Activated T-helper 9 cell treated with anti-CD3 and anti-CD28 coated beads, Interleukin-2, amount 50 U/mL, for 16 hours (primary cell): Measurements from ENCODE around the gene PTTG2.

Source experiments
- DNase-seq: peaks from one replicate; pipeline ENCODE4 v3.0.0-alpha.2; 2020; ENCODE audit warnings: low read depth

PTTG2 gene

GRCh38 chr4:38009949-38010348 lies 49.8 kb downstream of the PTTG2 start:
- DNase-seq = no peak
